Testis (tissue), 3 donors: Measurements from ENCODE around the gene ERRFI1. TPM values are rescaled to one million over a fixed set of nuclear protein-coding genes. Genes with fewer than 3 reads are reported as not detected.
A peak's percentile ranks its signal among the peaks of the same experiment; 100 is the strongest.

Source experiments
- DNase-seq: peaks from one replicate; pipeline ENCODE4 v3.0.0-alpha.2; 2019
- H3K27ac ChIP-seq, 2 donors: fragments of 200-600 bp; sonication (generic); one replicate each; pipeline ENCODE4 v1.5.1; 2019
- H3K27me3 ChIP-seq: fragments of 200-600 bp; sonication (generic); one replicate; pipeline ENCODE4 v1.5.1; 2019
- H3K36me3 ChIP-seq: fragments of 200-600 bp; sonication (generic); one replicate; pipeline ENCODE4 v1.5.1; 2017; ENCODE audit warnings: low read depth; ENCODE audit errors: missing control alignments
- H3K4me1 ChIP-seq: fragments of 200-600 bp; sonication (generic); one replicate; pipeline ENCODE4 v1.5.1; 2019
- H3K4me3 ChIP-seq, 2 donors: fragments of 200-600 bp; sonication (generic); one replicate each; pipeline ENCODE4 v1.5.1; 2017 to 2019
- H3K9me3 ChIP-seq: fragments of 200-600 bp; sonication (generic); one replicate; pipeline ENCODE4 v1.5.1; 2017
- POLR2A ChIP-seq: fragments of 450-650 bp; IDR thresholded peaks from one replicate; pipeline ENCODE4 v1.6.1; 2017; ENCODE audit warnings: antibody characterized with exemption, mild to moderate bottlenecking, moderate library complexity
- WGBS, 2 donors: methylation state at CpG; one replicate each; pipeline ENCODE4 v1.1.5; 2018; 5-methylcytosine and 5-hydroxymethylcytosine counted together
- intact Hi-C: fragments of 100-400 bp; cut with DNase I; formaldehyde crosslinking; loops from one replicate; pipeline ENCODE4 v1.15.1; 2023; ENCODE audit warnings: low total_unique reads
- polyA plus RNA-seq: library from polyadenylated mRNA; stranded (reverse); fragments of 350-450 nt; fragmentation: Illumina TruSeq; extraction: RNeasy Lipid Tissue Mini Kit (QIAGEN cat#74804); gene quantifications from one replicate; pipeline ENCODE4 v1.2.3, GENCODE V29; 2014; ENCODE audit warnings: low read depth, low replicate concordance; ENCODE audit not compliant: insufficient read depth
- total RNA-seq, 2 donors: library from RNA; depleted of rRNA; stranded (reverse); fragments of >200 nt; gene quantifications; one replicate each; pipeline ENCODE4 v1.2.3, GENCODE V29; 2016
- TF ChIP-seq, protein P1 (sequence below), 3 experiments: fragments of 450-650 bp in 2 of 3; fragments of 200-600 bp in 1 of 3; sonication (generic) in 1 of 3; IDR thresholded peaks; one replicate each; pipeline ENCODE4 v1.5.1; 2016 to 2019; ENCODE audit warnings: antibody characterized with exemption in 3 of 3, mild to moderate bottlenecking in 2 of 3, moderate library complexity in 1 of 3

The ERRFI1 gene
- total and polyA plus RNA-seq, 3 donors from 2014 or later: 27.3 to 47.9 (median 43.3) TPM

DNA sequence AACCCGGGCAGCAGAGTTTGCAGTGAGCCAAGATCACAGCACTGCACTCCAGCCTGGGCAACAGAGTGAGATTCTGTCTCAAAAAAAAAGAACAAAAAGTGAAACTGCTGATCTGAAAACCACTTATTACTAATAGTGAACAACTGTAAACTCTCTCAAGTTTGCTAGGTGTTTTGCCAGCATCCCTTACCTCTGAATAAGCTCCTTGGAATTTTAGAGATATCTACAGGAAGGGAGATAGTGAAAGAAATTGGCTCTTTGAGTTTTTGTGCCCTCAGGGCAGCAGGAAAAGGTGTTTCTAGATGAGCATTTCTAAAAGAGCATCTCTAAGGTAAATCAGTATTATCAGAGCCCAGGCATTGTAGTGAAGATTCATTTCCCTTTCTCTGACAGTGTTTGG lies 37.5 kb downstream of the ERRFI1 start:
- Histone ChIP-seq H3K4me3 (no peak overlapping the region), H3K9me3 (no peaks in the 10 kb centered on the region), H3K27me3 (no peaks in the 10 kb centered on the region), H3K27ac (peak overlapping the region in 1 of 2 donors; percentile 48), H3K36me3 (no peaks in the 10 kb centered on the region), H3K4me1 (no peaks in the 10 kb centered on the region)
- TF ChIP-seq, protein P1, sequence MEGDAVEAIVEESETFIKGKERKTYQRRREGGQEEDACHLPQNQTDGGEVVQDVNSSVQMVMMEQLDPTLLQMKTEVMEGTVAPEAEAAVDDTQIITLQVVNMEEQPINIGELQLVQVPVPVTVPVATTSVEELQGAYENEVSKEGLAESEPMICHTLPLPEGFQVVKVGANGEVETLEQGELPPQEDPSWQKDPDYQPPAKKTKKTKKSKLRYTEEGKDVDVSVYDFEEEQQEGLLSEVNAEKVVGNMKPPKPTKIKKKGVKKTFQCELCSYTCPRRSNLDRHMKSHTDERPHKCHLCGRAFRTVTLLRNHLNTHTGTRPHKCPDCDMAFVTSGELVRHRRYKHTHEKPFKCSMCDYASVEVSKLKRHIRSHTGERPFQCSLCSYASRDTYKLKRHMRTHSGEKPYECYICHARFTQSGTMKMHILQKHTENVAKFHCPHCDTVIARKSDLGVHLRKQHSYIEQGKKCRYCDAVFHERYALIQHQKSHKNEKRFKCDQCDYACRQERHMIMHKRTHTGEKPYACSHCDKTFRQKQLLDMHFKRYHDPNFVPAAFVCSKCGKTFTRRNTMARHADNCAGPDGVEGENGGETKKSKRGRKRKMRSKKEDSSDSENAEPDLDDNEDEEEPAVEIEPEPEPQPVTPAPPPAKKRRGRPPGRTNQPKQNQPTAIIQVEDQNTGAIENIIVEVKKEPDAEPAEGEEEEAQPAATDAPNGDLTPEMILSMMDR (IDR thresholded peaks at IDR 0.05): no peak
- no peak for TF ChIP-seq POLR2A
- DNase-seq: no peak
- intact Hi-C loops: loop anchor here (10.0 kb wide), 1 partner anchor 326 kb away; the partner anchor contains the start of gene SLC45A1
- 74 to 87% methylated on average over 1 of the region's 1 CpG for WGBS, 2 donors

- intact Hi-C loops: loop anchor here (10.0 kb wide), 1 partner anchor 327 kb away; the partner anchor contains the start of gene SLC45A1
- Histone ChIP-seq H3K27ac (no peak overlapping the region), H3K36me3 (no peaks in the 10 kb centered on the region)
Measured at GRCh38 chr1:7987528-7987927, 38.6 kb downstream of the ERRFI1 start.

GRCh38 chr1:7985851-7986612 lies 40.1 kb downstream of the ERRFI1 start:
- Histone ChIP-seq H3K4me1 (peaks cover 6% of the 10 kb centered on the region), H3K4me3 (no peak overlapping the region), H3K27me3 (no peaks in the 10 kb centered on the region), H3K36me3 (no peaks in the 10 kb centered on the region), H3K9me3 (no peaks in the 10 kb centered on the region), H3K27ac (no peak overlapping the region)
- DNase-seq: no peak
- 75 to 85% methylated on average over 15 of the region's 15 CpGs for WGBS, 2 donors
- intact Hi-C loops: loop anchor here (10.0 kb wide), 1 partner anchor 329 kb away; the partner anchor contains the start of gene SLC45A1
- TF ChIP-seq, protein P1 (IDR thresholded peaks at IDR 0.05): no peak
- no peak for TF ChIP-seq POLR2A

More at GRCh38 chr1:7987528-7987927, 38.6 kb downstream of the ERRFI1 start:
- Histone ChIP-seq H3K27me3 (no peaks in the 10 kb centered on the region), H3K9me3 (no peaks in the 10 kb centered on the region), H3K4me1 (peaks cover 5% of the 10 kb centered on the region), H3K4me3 (no peak overlapping the region)
- TF ChIP-seq, protein P1 (IDR thresholded peaks at IDR 0.05): no peak
- TF ChIP-seq POLR2A: no peak
- WGBS, 2 donors: 95 to 96% methylated on average over 7 of the region's 7 CpGs
- DNase-seq: no peak

DNA sequence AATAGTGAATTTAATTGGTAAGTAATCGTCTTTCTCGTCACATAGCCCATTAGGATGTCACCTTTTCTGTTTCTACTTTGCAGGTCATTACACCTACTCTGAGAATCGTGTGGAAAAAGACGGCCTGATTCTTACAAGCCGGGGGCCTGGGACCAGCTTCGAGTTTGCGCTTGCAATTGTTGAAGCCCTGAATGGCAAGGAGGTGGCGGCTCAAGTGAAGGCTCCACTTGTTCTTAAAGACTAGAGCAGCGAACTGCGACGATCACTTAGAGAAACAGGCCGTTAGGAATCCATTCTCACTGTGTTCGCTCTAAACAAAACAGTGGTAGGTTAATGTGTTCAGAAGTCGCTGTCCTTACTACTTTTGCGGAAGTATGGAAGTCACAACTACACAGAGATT lies 41.3 kb downstream of the ERRFI1 start:
- intact Hi-C loops: loop anchor here (10.0 kb wide), 1 partner anchor 330 kb away; the partner anchor contains the start of gene SLC45A1
- Histone ChIP-seq H3K4me1 (peaks cover 6% of the 10 kb centered on the region), H3K36me3 (no peaks in the 10 kb centered on the region), H3K27ac (no peak overlapping the region), H3K9me3 (no peaks in the 10 kb centered on the region), H3K27me3 (no peaks in the 10 kb centered on the region), H3K4me3 (no peak overlapping the region)
- no peak for DNase-seq
- 91 to 94% methylated on average over 15 of the region's 15 CpGs for WGBS, 2 donors
- TF ChIP-seq, protein P1 (IDR thresholded peaks at IDR 0.05): no peak
- TF ChIP-seq POLR2A: no peak
